Panc1 (cell line): ENCODE results near the gene PRKD3. TPM values are rescaled to one million over a fixed set of nuclear protein-coding genes. Genes with fewer than 3 reads are reported as not detected.

Experiments
- ATAC-seq: fragments of 200-7000 bp; cut with Tn5 transposase; 2 replicates; pipeline ENCODE4 v1.9.1; 2020; ENCODE audit warnings: mild to moderate bottlenecking, moderate library complexity
- BruUV-seq: library from RNA; stranded (reverse); fragments of 400-500 nt; replicated peaks from 2 replicates; lab custom pipeline; 2021; lab: Mats Ljungman, UMichigan
- CTCF ChIA-PET: fragments of 300-600 bp; sonication (Branson Sonifier 250); formaldehyde crosslinking; loops from one replicate; lab custom pipeline; 2022; ENCODE audit warnings: antibody characterized with exemption; lab: Charles Lee
- POLR2A ChIA-PET: fragments of 300-600 bp; sonication (Branson Sonifier 250); formaldehyde crosslinking; loops from one replicate; lab custom pipeline; 2022; ENCODE audit warnings: antibody characterized with exemption; lab: Charles Lee
- DNase-seq: peaks from one replicate; pipeline ENCODE4 v3.0.0-alpha.2; 2010; ENCODE audit warnings: low read depth, low spot score
- H3K27ac ChIP-seq: 2 replicates; pipeline ENCODE4 v1.5.1; 2011; ENCODE audit warnings: mild to moderate bottlenecking, low read length, inconsistent platforms
- H3K27me3 ChIP-seq: fragments of 200-500 bp; sonication (Bioruptor generic); 2 replicates; pipeline ENCODE4 v1.6.0; 2014; ENCODE audit warnings: low read length, inconsistent platforms; ENCODE audit not compliant: control insufficient read depth, insufficient read depth
- H3K36me3 ChIP-seq: fragments of 200-500 bp; sonication (Bioruptor generic); 2 replicates; pipeline ENCODE4 v1.5.1; 2014; ENCODE audit warnings: inconsistent platforms, mild to moderate bottlenecking, low read length, moderate library complexity; ENCODE audit not compliant: control insufficient read depth, insufficient read depth
- H3K4me1 ChIP-seq: 2 replicates; pipeline ENCODE4 v1.5.1; 2011; ENCODE audit warnings: inconsistent platforms, mild to moderate bottlenecking, low read length, moderate library complexity; ENCODE audit not compliant: control insufficient read depth, insufficient read depth
- H3K4me3 ChIP-seq, 2 experiments: 2 replicates each; pipeline ENCODE4 v1.5.1; 2011 to 2012; ENCODE audit warnings: low read depth in 2 of 2, low read length in 2 of 2, mild to moderate bottlenecking in 2 of 2, inconsistent platforms in 1 of 2, moderate library complexity in 1 of 2
- H3K9me3 ChIP-seq: fragments of 200-500 bp; sonication (Bioruptor generic); 2 replicates; pipeline ENCODE4 v1.5.1; 2014; ENCODE audit warnings: low read depth, mild to moderate bottlenecking, inconsistent platforms, low read length, moderate library complexity; ENCODE audit not compliant: control insufficient read depth, insufficient read depth
- CTCF ChIP-seq: fragments of 450-650 bp; IDR thresholded peaks from 2 replicates; pipeline ENCODE4 v1.5.1; 2017; ENCODE audit warnings: mild to moderate bottlenecking
- POLR2AphosphoS5 ChIP-seq: IDR thresholded peaks from 2 replicates; pipeline ENCODE4 v1.6.1; 2012; ENCODE audit warnings: mild to moderate bottlenecking, low read depth, low read length, moderate library complexity
- SIN3A ChIP-seq: IDR thresholded peaks from 2 replicates; pipeline ENCODE4 v1.6.1; 2012; ENCODE audit warnings: low read depth, mild to moderate bottlenecking, low read length, moderate library complexity, borderline replicate concordance; ENCODE audit not compliant: insufficient read depth
- TCF7L2 ChIP-seq: IDR thresholded peaks from 2 replicates; pipeline ENCODE4 v1.6.1; 2011; ENCODE audit warnings: mild to moderate bottlenecking, low read depth, low read length, inconsistent platforms
- in situ Hi-C: cut with HindIII; loops from 2 replicates; pipeline ENCODE4 v1.10.0; 2016; ENCODE audit warnings: low sequenced_read_pairs, low pct_unique_long_range_greater_than_20kb
- intact Hi-C: fragments of 100-400 bp; cut with micrococcal nuclease; formaldehyde crosslinking; loops from one replicate; pipeline ENCODE4 v1.10.0; 2022; ENCODE audit not compliant: unreplicated experiment
- total RNA-seq: library from RNA; stranded (reverse); gene quantifications from one replicate; pipeline ENCODE4 v1.2.1, GENCODE V29; 2021; ENCODE audit not compliant: unreplicated experiment
- TF ChIP-seq, protein P1 (sequence below), 2 experiments: IDR thresholded peaks; 2 replicates each; pipeline ENCODE4 v1.6.1; 2011 to 2012; ENCODE audit warnings: low read depth in 2 of 2, control low read depth in 1 of 2, low read length in 1 of 2, mild to moderate bottlenecking in 1 of 2, moderate library complexity in 1 of 2; ENCODE audit not compliant: insufficient read depth in 1 of 2

PRKD3 gene
- total RNA-seq, 1 experiment from 2014 or later: 21.8 TPM

- Histone ChIP-seq H3K9me3 (no peaks in the 10 kb centered on the region), H3K4me1 (no peaks in the 10 kb centered on the region), H3K4me3 (no peak overlapping the region), H3K36me3 (no peaks in the 10 kb centered on the region), H3K27me3 (peaks cover 21% of the 10 kb centered on the region; the same call in 1 of the 2 replicates), H3K27ac (no peak overlapping the region)
- CTCF ChIA-PET: no interaction called here
- TF ChIP-seq SIN3A (no peak), CTCF (no peak), POLR2AphosphoS5 (no peak), TCF7L2 (no peak)
- TF ChIP-seq, protein P1, sequence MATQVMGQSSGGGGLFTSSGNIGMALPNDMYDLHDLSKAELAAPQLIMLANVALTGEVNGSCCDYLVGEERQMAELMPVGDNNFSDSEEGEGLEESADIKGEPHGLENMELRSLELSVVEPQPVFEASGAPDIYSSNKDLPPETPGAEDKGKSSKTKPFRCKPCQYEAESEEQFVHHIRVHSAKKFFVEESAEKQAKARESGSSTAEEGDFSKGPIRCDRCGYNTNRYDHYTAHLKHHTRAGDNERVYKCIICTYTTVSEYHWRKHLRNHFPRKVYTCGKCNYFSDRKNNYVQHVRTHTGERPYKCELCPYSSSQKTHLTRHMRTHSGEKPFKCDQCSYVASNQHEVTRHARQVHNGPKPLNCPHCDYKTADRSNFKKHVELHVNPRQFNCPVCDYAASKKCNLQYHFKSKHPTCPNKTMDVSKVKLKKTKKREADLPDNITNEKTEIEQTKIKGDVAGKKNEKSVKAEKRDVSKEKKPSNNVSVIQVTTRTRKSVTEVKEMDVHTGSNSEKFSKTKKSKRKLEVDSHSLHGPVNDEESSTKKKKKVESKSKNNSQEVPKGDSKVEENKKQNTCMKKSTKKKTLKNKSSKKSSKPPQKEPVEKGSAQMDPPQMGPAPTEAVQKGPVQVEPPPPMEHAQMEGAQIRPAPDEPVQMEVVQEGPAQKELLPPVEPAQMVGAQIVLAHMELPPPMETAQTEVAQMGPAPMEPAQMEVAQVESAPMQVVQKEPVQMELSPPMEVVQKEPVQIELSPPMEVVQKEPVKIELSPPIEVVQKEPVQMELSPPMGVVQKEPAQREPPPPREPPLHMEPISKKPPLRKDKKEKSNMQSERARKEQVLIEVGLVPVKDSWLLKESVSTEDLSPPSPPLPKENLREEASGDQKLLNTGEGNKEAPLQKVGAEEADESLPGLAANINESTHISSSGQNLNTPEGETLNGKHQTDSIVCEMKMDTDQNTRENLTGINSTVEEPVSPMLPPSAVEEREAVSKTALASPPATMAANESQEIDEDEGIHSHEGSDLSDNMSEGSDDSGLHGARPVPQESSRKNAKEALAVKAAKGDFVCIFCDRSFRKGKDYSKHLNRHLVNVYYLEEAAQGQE (IDR thresholded peaks at IDR 0.05; ENCODE audit: insufficient read depth in 1 of 2, low read depth in 2 of 2, low read length in 1 of 2): no peak
- BruUV-seq: no TSS peak
- in situ Hi-C loops (no loop called here), intact Hi-C loops (no loop called here)
- POLR2A ChIA-PET: no interaction called here
- DNase-seq (no peak), ATAC-seq (no peak)
These were observed 32.4 kb upstream of the PRKD3 start for GRCh38 chr2:37357069-37357468.

DNA sequence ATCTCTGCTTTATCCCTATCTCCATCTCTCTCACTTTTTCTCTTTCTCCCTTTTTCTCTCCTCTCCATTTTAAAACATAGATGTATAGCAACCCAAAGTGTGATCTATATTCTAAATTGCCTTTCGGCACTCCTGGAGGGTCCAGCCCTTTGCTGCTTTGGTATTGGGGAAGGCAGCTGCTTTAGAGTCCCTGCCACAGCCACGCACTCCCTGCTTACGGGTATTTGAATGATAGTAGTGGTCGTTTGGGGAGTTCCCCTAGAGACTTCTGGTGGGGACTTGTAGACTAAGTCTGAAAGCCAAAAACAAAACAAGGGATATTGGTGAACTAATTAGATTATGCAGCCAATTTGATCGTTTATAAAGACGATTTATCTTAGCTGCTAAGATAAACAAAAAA is 31.7 kb upstream of the PRKD3 start:
- BruUV-seq: no TSS peak
- ChIA-PET CTCF (no interaction called here), POLR2A (no interaction called here)
- no peak for ATAC-seq
- no peak for TF ChIP-seq POLR2AphosphoS5
- TF ChIP-seq CTCF: no peak
- no peak for TF ChIP-seq TCF7L2
- in situ Hi-C loops (no loop called here), intact Hi-C loops (no loop called here)
- H3K27me3 ChIP-seq: peaks cover 21% of the 10 kb centered on the region; the same call in 1 of the 2 replicates
- no peaks in the 10 kb centered on the region for H3K4me1 ChIP-seq
- DNase-seq: no peak
- no peaks in the 10 kb centered on the region for H3K36me3 ChIP-seq
- no peaks in the 10 kb centered on the region for H3K9me3 ChIP-seq
- H3K4me3 ChIP-seq: no peak overlapping the region
- H3K27ac ChIP-seq: no peak overlapping the region
